HL-60 (cell line): ENCODE data around the gene GRHL1.
"Not testable (repeated sequence)": the region's sequence is repeated elsewhere in the genome, so short reads cannot be mapped to it uniquely, and the experiment has no call there.

Experiments used
- GABPA ChIP-seq: IDR thresholded peaks from 2 replicates; pipeline ENCODE4 v1.6.1; 2012; ENCODE audit warnings: low read depth
- POLR2AphosphoS5 ChIP-seq: IDR thresholded peaks from 2 replicates; pipeline ENCODE4 v1.6.1; 2012; ENCODE audit warnings: low read depth
- REST ChIP-seq: IDR thresholded peaks from 2 replicates; pipeline ENCODE4 v1.6.1; 2012; ENCODE audit warnings: low read depth; ENCODE audit not compliant: insufficient replicate concordance
- TF ChIP-seq, protein P1 (sequence below): IDR thresholded peaks from one replicate; pipeline ENCODE4 v1.5.1; 2011; ENCODE audit warnings: low read length, control low read depth, inconsistent platforms; ENCODE audit not compliant: insufficient read depth

GRCh38 chr2:10011606-10012325 is 60.3 kb downstream of the GRHL1 start:
- TF ChIP-seq, protein P1, sequence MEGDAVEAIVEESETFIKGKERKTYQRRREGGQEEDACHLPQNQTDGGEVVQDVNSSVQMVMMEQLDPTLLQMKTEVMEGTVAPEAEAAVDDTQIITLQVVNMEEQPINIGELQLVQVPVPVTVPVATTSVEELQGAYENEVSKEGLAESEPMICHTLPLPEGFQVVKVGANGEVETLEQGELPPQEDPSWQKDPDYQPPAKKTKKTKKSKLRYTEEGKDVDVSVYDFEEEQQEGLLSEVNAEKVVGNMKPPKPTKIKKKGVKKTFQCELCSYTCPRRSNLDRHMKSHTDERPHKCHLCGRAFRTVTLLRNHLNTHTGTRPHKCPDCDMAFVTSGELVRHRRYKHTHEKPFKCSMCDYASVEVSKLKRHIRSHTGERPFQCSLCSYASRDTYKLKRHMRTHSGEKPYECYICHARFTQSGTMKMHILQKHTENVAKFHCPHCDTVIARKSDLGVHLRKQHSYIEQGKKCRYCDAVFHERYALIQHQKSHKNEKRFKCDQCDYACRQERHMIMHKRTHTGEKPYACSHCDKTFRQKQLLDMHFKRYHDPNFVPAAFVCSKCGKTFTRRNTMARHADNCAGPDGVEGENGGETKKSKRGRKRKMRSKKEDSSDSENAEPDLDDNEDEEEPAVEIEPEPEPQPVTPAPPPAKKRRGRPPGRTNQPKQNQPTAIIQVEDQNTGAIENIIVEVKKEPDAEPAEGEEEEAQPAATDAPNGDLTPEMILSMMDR, result not testable (repeated sequence)
- not testable (repeated sequence) for TF ChIP-seq POLR2AphosphoS5, REST, GABPA
